H7 (cell line): ENCODE results near the gene TRPM2. TPM values are rescaled to one million over a fixed set of nuclear protein-coding genes. Genes with fewer than 3 reads are reported as not detected.

Experiments used
- DNase-seq: peaks from one replicate; pipeline ENCODE4 v3.0.0; 2012
- H3K27me3 ChIP-seq: 2 replicates; pipeline ENCODE4 v1.6.0; 2011; ENCODE audit warnings: mild to moderate bottlenecking, low read length; ENCODE audit not compliant: control insufficient read depth, insufficient read depth
- H3K36me3 ChIP-seq: replicated peaks from 2 replicates; pipeline ENCODE4 v1.5.1; 2011; ENCODE audit warnings: low read length; ENCODE audit not compliant: control insufficient read depth, insufficient read depth
- H3K4me3 ChIP-seq: 2 replicates; pipeline ENCODE4 v1.5.1; 2011; ENCODE audit warnings: low read depth, mild to moderate bottlenecking, control low read depth, low read length, moderate library complexity; ENCODE audit not compliant: insufficient read depth
- total RNA-seq: library from RNA; depleted of rRNA; stranded (reverse); fragments of >200 nt; shearing (Covaris generic); gene quantifications from 2 replicates; pipeline ENCODE4 v1.2.3, GENCODE V29; 2014

TRPM2 gene
- total RNA-seq, 1 experiment from 2014 or later: 0.42 TPM

DNA sequence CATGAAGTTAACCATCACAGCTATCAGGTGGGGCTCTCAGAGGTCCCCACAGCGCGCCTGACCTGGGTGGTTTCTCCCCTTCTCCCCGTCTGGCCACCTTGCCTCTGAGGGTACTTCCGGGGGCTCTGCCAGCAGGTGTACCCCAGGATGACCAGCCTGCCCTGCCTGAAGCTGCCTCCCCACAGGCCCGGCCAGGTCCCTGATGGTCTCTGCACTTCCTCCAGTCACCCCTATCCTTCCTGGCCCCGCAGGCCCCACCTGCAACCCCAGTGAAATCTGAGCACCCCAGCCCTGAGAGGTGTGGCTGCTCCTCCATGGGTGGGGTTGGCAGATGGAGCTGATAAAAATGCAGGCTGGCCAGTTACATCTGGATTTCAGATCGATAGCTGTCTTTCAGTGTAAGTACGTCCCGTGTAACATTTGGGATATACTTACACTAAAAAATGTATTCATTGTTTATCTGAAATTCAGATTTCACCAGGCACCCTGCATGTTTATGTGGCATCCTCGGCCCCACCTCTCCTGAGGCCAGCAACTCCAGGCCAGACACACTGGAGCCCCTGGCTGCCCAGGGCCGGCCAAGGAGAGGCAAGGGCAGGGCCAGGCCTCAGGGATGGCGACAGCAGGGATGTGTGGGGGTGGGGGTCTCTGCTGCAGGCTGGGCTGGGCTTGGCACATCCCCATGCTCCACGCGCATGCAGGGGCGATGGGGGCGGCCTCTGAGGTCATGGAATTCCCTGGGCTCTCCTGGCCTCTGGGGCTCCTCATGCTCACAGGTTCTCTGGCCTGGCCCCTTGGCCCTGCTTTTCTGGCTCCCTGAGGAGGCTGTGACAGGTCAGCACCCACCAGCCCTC lies 127.0 kb downstream of the TRPM2 start:
- Histone ChIP-seq H3K27me3 (no peaks in the 10 kb centered on the region), H3K36me3 (no peaks in the 10 kb centered on the region), H3K4me3 (no peak overlapping the region)
- no peak for DNase-seq

GRCh38 chr21:44482581-44483287 lies 129.3 kb downstream of the TRPM2 start:
- Histone ChIP-seq H3K4me3 (no peak overlapping the region), H3K27me3 (no peaks in the 10 kb centered on the region; the same call in 1 of the 2 replicates), H3K36me3 (no peaks in the 10 kb centered on the region)
- DNase-seq: no peak

DNA sequence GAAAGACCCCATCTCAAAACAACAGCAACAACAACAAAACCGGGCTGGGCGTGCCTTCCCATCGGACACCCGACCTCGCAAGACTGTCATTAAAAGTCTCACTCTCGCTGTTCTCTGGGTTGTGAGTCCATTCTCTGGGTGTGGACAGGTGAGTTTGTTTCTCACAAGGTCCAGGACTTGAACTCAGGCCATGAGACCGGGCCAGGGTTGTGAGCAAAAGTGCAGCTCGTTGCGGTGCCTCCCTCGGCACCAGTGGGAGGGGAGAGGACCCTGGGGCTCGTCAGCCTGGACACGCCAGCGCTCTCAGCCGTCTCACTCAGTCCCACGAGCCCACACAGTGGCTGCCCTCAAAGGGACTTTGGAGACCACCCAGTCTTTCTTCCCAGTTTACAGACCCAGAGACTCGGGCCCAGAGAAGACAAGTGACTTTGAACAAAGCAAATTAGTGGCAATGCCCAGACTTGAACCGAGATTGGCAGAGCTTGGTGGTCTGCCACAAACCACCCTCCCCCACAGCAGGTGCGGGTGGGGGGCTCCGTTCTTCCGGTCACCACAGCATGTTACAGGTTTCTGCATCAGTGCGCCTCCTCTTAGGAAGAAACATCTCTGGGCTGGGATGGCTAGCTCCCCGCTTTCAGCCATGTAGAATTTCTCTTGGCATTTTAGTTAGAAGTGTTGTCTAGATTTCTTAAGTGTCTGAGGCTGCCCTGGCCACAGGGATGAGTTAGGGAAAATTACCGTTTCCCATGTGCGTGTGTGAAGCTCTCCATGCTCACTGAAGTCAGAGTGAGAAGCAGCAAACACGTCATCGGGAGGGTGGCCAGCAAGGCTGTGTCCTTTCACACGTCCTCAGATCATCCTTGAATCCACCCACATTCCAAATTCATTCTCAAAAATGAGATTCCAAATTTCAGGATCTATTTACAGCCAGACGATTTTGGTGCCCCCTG lies 130.1 kb downstream of the TRPM2 start:
- no peak for DNase-seq
- no peak overlapping the region for H3K4me3 ChIP-seq
- H3K36me3 ChIP-seq: no peaks in the 10 kb centered on the region
- no peaks in the 10 kb centered on the region; the same call in 1 of the 2 replicates for H3K27me3 ChIP-seq

- H3K36me3 ChIP-seq: no peaks in the 10 kb centered on the region
- no peak overlapping the region for H3K4me3 ChIP-seq
- no peaks in the 10 kb centered on the region; the same call in 1 of the 2 replicates for H3K27me3 ChIP-seq
- peak; percentile 70 for DNase-seq
Measured at GRCh38 chr21:44484498-44485253, 131.3 kb downstream of the TRPM2 start.

GRCh38 chr21:44485254-44485793 lies 131.9 kb downstream of the TRPM2 start:
- Histone ChIP-seq H3K36me3 (no peaks in the 10 kb centered on the region; the same call in 1 of the 2 replicates), H3K27me3 (no peaks in the 10 kb centered on the region; the same call in 1 of the 2 replicates), H3K4me3 (peak overlapping the region; percentile 71)
- peak; percentile 91 for DNase-seq

GRCh38 chr21:44485796-44486195 lies 132.4 kb downstream of the TRPM2 start:
- no peak for DNase-seq
- Histone ChIP-seq H3K36me3 (peaks cover 3% of the 10 kb centered on the region), H3K27me3 (no peaks in the 10 kb centered on the region; the same call in 1 of the 2 replicates), H3K4me3 (peak overlapping the region; percentile 71)

DNA sequence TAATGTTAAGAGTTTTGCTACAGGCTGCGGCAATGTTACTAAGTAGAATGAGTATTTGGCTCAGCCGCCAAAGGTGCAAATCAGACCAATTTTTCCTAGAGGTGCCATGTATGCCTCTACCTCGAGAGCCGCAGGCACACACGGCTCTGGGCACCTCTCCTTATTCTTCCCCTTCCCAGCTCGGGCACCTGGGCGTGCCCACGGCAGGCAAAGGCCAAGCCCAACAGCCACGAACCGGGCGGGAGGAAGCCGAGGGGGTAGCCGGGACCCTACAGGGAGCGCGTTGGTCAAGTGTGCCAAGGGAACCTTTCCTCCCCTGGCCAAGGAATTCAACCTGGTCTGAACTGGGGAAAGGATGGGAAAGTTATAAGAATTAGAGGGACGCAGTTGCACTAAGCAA lies 132.9 kb downstream of the TRPM2 start:
- Histone ChIP-seq H3K27me3 (no peaks in the 10 kb centered on the region; the same call in 1 of the 2 replicates), H3K4me3 (peak overlapping the region; percentile 71), H3K36me3 (peaks cover 3% of the 10 kb centered on the region)
- no peak for DNase-seq

DNA sequence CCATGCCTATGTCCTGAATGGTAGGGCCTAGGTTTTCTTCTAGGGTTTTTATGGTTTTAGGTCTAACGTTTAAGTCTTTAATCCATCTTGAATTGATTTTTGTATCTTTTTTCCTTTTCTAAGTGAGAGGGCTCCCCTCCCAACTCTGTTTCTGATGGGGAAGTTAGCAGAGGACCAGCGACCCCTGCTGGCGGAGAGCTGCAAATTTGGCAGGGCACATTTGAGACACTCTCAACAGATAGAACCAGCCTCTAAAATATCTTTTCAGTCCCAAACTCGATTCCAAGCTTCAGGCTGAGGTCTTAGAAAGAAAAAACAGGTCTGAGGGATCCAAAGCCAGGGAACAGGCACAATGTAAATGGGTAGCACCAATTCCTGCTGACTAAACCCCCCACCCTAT lies 134.4 kb downstream of the TRPM2 start:
- Histone ChIP-seq H3K4me3 (no peak overlapping the region), H3K36me3 (peaks cover 3% of the 10 kb centered on the region), H3K27me3 (no peaks in the 10 kb centered on the region; the same call in 1 of the 2 replicates)
- peak; percentile 86 for DNase-seq

GRCh38 chr21:44489962-44490361 lies 136.5 kb downstream of the TRPM2 start:
- peaks cover 3% of the 10 kb centered on the region for H3K36me3 ChIP-seq
- DNase-seq: peak; percentile 75
- H3K27me3 ChIP-seq: no peaks in the 10 kb centered on the region; the same call in 1 of the 2 replicates
- no peak overlapping the region for H3K4me3 ChIP-seq

GRCh38 chr21:44490405-44490804 lies 137.0 kb downstream of the TRPM2 start:
- DNase-seq: no peak
- no peak overlapping the region for H3K4me3 ChIP-seq
- peaks cover 3% of the 10 kb centered on the region for H3K36me3 ChIP-seq
- no peaks in the 10 kb centered on the region; the same call in 1 of the 2 replicates for H3K27me3 ChIP-seq

GRCh38 chr21:44490816-44491215 lies 137.4 kb downstream of the TRPM2 start:
- H3K36me3 ChIP-seq: peaks cover 3% of the 10 kb centered on the region
- H3K27me3 ChIP-seq: no peaks in the 10 kb centered on the region; the same call in 1 of the 2 replicates
- H3K4me3 ChIP-seq: no peak overlapping the region
- DNase-seq: no peak
